ENCODE data around the gene MET.

- no peak for TF ChIP-seq CTCF (conservative IDR thresholded peaks at IDR 0.05 in 1 of 2, IDR thresholded peaks at IDR 0.05 in 1 of 2; ENCODE audit: low read depth in 1 of 2, low read length in 2 of 2)
- no peak for TF ChIP-seq EZH2 (IDR thresholded peaks at IDR 0.05; ENCODE audit: low read length, missing control alignments)
Observed at GRCh38 chr7:116631676-116632075, 40.3 kb upstream of the MET start.

Measured in fibroblast of lung (primary cell).